ENCODE measurements around the gene SNCB. TPM values are rescaled to one million over a fixed set of nuclear protein-coding genes. Genes with fewer than 3 reads are reported as not detected.
A peak's percentile ranks its signal among the peaks of the same experiment; 100 is the strongest.

The SNCB gene
- total and polyA plus RNA-seq, 2 of the 4 experiments (the other 2 are of a cell fraction) = 0.41 TPM; not detected in 1

DNA sequence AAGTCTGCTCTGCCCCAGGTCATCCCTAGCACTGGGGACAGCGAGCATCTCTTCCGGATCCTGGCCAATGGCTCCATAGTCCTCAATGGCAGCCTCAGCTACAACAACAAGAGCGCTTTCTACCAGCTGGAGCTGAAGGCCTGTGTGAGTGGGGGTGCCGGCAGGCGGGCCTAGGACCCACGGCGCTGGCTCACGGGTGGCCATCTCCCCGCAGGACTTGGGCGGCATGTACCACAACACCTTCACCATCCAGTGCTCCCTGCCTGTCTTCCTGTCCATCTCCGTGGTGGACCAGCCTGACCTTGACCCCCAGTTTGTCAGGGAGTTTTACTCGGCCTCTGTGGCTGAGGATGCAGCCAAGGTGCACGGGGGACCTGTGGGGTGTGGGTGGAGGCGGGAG is 55.3 kb downstream of the SNCB start:
- H2AK5ac ChIP-seq (ENCODE audit: low read depth, low read length) = no peak overlapping the region
- no peak overlapping the region for H3K4me2 ChIP-seq (ENCODE audit: low read depth, low read length)
- no peaks in the 10 kb centered on the region for H3K9me3 ChIP-seq (ENCODE audit: control insufficient read depth, insufficient read depth, low read length)
- no peak overlapping the region for H3K4ac ChIP-seq (ENCODE audit: low read depth, low read length)
- no peak overlapping the region for H3K56ac ChIP-seq (ENCODE audit: extremely low read depth, insufficient read depth, low read length)
- WGBS, 2 experiments (ENCODE audit: extremely low coverage in 2 of 2, insufficient read length in 1 of 2) = 70% methylated on average over 2 of the region's 14 CpGs; no CpG with 5 or more reads in 1 of the 2 experiments
- no peak overlapping the region for H2BK15ac ChIP-seq (ENCODE audit: low read depth, low read length)
- dilution Hi-C loops (cut with HindIII; ENCODE audit: low sequenced_read_pairs, unreplicated experiment) = no loop called here
- CTCF ChIA-PET = interaction anchor here (0.6 to 1.0 kb wide), 3 partner anchors 47 to 135 kb away, joined by 3 to 5 read pairs (median 3); no protein-coding TSS in a partner anchor
- no peak overlapping the region for H4K8ac ChIP-seq (ENCODE audit: low read depth in 2 of 2, low read length in 2 of 2)
- ATAC-seq (ENCODE audit: low read depth) = no peak
- H3K14ac ChIP-seq (replicated peaks; ENCODE audit: low read depth, low read length) = no peak overlapping the region
- H3K18ac ChIP-seq (ENCODE audit: low read depth, low read length) = no peak overlapping the region
- no TSS peak for BruUV-seq (replicated peaks)
- H3K36me3 ChIP-seq (ENCODE audit: control insufficient read depth, insufficient read depth, low read length) = no peaks in the 10 kb centered on the region
- peak overlapping the region; percentile 46 for H2AFZ ChIP-seq (replicated peaks; ENCODE audit: low read length, poor library complexity)
- no peak for DNase-seq
- H2BK120ac ChIP-seq (ENCODE audit: low read depth, low read length) = no peak overlapping the region
- H4K20me1 ChIP-seq (ENCODE audit: insufficient read depth, low read length) = no peaks in the 10 kb centered on the region
- no peak overlapping the region for H3K4me3 ChIP-seq (ENCODE audit: insufficient read depth, low read depth, low read length)
- peaks cover 5% of the 10 kb centered on the region; the same call in 1 of the 2 replicates for H3K27me3 ChIP-seq (ENCODE audit: control insufficient read depth, insufficient read depth, low read length)
- H3K79me1 ChIP-seq (ENCODE audit: low read depth in 1 of 2, low read length in 2 of 2) = no peaks in the 10 kb centered on the region; a peak in 1 of 4 replicates
- no peak overlapping the region for H2AK9ac ChIP-seq (replicated peaks; ENCODE audit: low read depth, low read length, poor library complexity)
- intact Hi-C loops (cut with micrococcal nuclease) = no loop called here
- H3K4me1 ChIP-seq (ENCODE audit: control insufficient read depth, insufficient read depth, low read length) = peaks cover 7% of the 10 kb centered on the region
- no peak overlapping the region for H3K9ac ChIP-seq (ENCODE audit: low read depth, low read length)
- no peak overlapping the region for H3K27ac ChIP-seq (ENCODE audit: insufficient read depth, low read length)
- TF ChIP-seq MXI1 (IDR thresholded peaks at IDR 0.05; ENCODE audit: borderline replicate concordance, low read depth, low read length) = no peak
- no peak for TF ChIP-seq MAZ (IDR thresholded peaks at IDR 0.05; ENCODE audit: borderline replicate concordance, low read depth, low read length)
- TF ChIP-seq RAD21 (IDR thresholded peaks at IDR 0.05; ENCODE audit: low read length) = no peak
- TF ChIP-seq CEBPB (IDR thresholded peaks at IDR 0.05; ENCODE audit: low read depth, low read length) = no peak
- TF ChIP-seq BHLHE40 (IDR thresholded peaks at IDR 0.05; ENCODE audit: low read depth, low read length) = no peak
- H4K5ac ChIP-seq (ENCODE audit: low read depth, low read length) = no peak overlapping the region
- POLR2A ChIA-PET (ENCODE audit: unreplicated experiment) = interaction anchor here (0.5 kb wide), 1 partner anchor 420 kb away, joined by 5 read pairs; no protein-coding TSS in a partner anchor
- no peak overlapping the region for H2BK5ac ChIP-seq (ENCODE audit: low read depth, low read length, poor library complexity, severe bottlenecking)
- peaks cover 9% of the 10 kb centered on the region; the same call in 1 of the 2 replicates for H3K9me1 ChIP-seq (ENCODE audit: insufficient read depth, low read length)
- H4K91ac ChIP-seq (ENCODE audit: insufficient read depth, low read depth, low read length) = no peak overlapping the region
- no peak overlapping the region for H3K23ac ChIP-seq (ENCODE audit: low read depth, low read length)
- no peak overlapping the region for H2BK20ac ChIP-seq (ENCODE audit: low read depth, low read length)
- in situ Hi-C loops (cut with MboI; ENCODE audit: low sequenced_read_pairs) = loop anchor here (10.0 kb wide), 1 partner anchor 50 kb away; no protein-coding TSS in a partner anchor

All from IMR-90 (cell line).